Osteocyte (in vitro differentiated cells): Measurements from ENCODE around the gene UMODL1. TPM values are rescaled to one million over a fixed set of nuclear protein-coding genes. Genes with fewer than 3 reads are reported as not detected.

Source experiments
- DNase-seq: peaks from one replicate; pipeline ENCODE4 v3.0.0; 2021; ENCODE audit warnings: mixed read lengths; ENCODE audit not compliant: unreplicated experiment; ENCODE audit errors: extremely low spot score
- H3K27ac Mint-ChIP-seq: one replicate; pipeline ENCODE4 v1.8.0; 2021; ENCODE audit warnings: mild to moderate bottlenecking, mixed read lengths; ENCODE audit not compliant: unreplicated experiment
- H3K27me3 Mint-ChIP-seq: one replicate; pipeline ENCODE4 v1.8.0; 2021; ENCODE audit warnings: mixed read lengths; ENCODE audit not compliant: unreplicated experiment
- H3K36me3 Mint-ChIP-seq: one replicate; pipeline ENCODE4 v1.8.0; 2021; ENCODE audit warnings: mixed read lengths; ENCODE audit not compliant: unreplicated experiment
- H3K4me1 Mint-ChIP-seq: one replicate; pipeline ENCODE4 v1.8.0; 2021; ENCODE audit warnings: mixed read lengths; ENCODE audit not compliant: unreplicated experiment
- H3K4me3 Mint-ChIP-seq: one replicate; pipeline ENCODE4 v1.8.0; 2021; ENCODE audit warnings: mild to moderate bottlenecking, moderate library complexity, mixed read lengths; ENCODE audit not compliant: unreplicated experiment
- H3K9me3 Mint-ChIP-seq: one replicate; pipeline ENCODE4 v1.8.0; 2021; ENCODE audit warnings: mixed read lengths; ENCODE audit not compliant: unreplicated experiment
- CTCF ChIP-seq: fragments of 200-600 bp; sonication (generic); IDR thresholded peaks from 2 replicates; pipeline ENCODE4 v1.5.0; 2021; ENCODE audit warnings: antibody characterized with exemption, mild to moderate bottlenecking, moderate library complexity
- total RNA-seq: library from RNA; stranded (reverse); gene quantifications from 2 replicates; pipeline ENCODE4 v1.2.1, GENCODE V29; 2021

Gene UMODL1
- total RNA-seq, 1 donor from 2014 or later = not detected

GRCh38 chr21:42088148-42088547, 17.0 kb downstream of the UMODL1 start:
- no peak overlapping the region for H3K4me3 Mint-ChIP-seq
- no peaks in the 10 kb centered on the region for H3K4me1 Mint-ChIP-seq
- H3K27ac Mint-ChIP-seq = no peak overlapping the region
- H3K27me3 Mint-ChIP-seq = no peaks in the 10 kb centered on the region
- H3K36me3 Mint-ChIP-seq = no peaks in the 10 kb centered on the region
- H3K9me3 Mint-ChIP-seq = no peaks in the 10 kb centered on the region
- no peak for TF ChIP-seq CTCF
- no peak for DNase-seq

- Mint-ChIP-seq H3K27me3 (no peaks in the 10 kb centered on the region), H3K9me3 (no peaks in the 10 kb centered on the region), H3K36me3 (no peaks in the 10 kb centered on the region), H3K4me3 (no peak overlapping the region), H3K4me1 (no peaks in the 10 kb centered on the region), H3K27ac (no peak overlapping the region)
- no peak for TF ChIP-seq CTCF
- no peak for DNase-seq
Measured at GRCh38 chr21:42088658-42089057, 17.5 kb downstream of the UMODL1 start.

GRCh38 chr21:42089093-42089631, 18.0 kb downstream of the UMODL1 start:
- Mint-ChIP-seq H3K4me1 (peaks cover 3% of the 10 kb centered on the region), H3K27me3 (no peaks in the 10 kb centered on the region), H3K27ac (no peak overlapping the region), H3K4me3 (no peak overlapping the region), H3K36me3 (no peaks in the 10 kb centered on the region), H3K9me3 (peaks cover under 1% of the 10 kb centered on the region)
- no peak for TF ChIP-seq CTCF
- DNase-seq = no peak

GRCh38 chr21:42089665-42090310, 18.7 kb downstream of the UMODL1 start:
- Mint-ChIP-seq H3K36me3 (peaks cover 3% of the 10 kb centered on the region), H3K27ac (no peak overlapping the region), H3K4me3 (no peak overlapping the region), H3K9me3 (peaks cover 3% of the 10 kb centered on the region), H3K4me1 (peaks cover 7% of the 10 kb centered on the region), H3K27me3 (no peaks in the 10 kb centered on the region)
- no peak for DNase-seq
- no peak for TF ChIP-seq CTCF

GRCh38 chr21:42091899-42092508, 20.9 kb downstream of the UMODL1 start:
- H3K4me3 Mint-ChIP-seq = no peak overlapping the region
- peaks cover 3% of the 10 kb centered on the region for H3K9me3 Mint-ChIP-seq
- H3K4me1 Mint-ChIP-seq = peaks cover 16% of the 10 kb centered on the region
- H3K27ac Mint-ChIP-seq = no peak overlapping the region
- no peaks in the 10 kb centered on the region for H3K27me3 Mint-ChIP-seq
- DNase-seq = no peak
- TF ChIP-seq CTCF = no peak
- peaks cover 3% of the 10 kb centered on the region for H3K36me3 Mint-ChIP-seq
